ENCODE results near the gene BEAN1. TPM values are rescaled to one million over a fixed set of nuclear protein-coding genes. Genes with fewer than 3 reads are reported as not detected.
A peak's percentile ranks its signal among the peaks of the same experiment; 100 is the strongest.

The BEAN1 gene
- polyA plus RNA-seq, 1 of the 3 experiments (the other 2 are of a cell fraction) = 0.07 TPM

DNA sequence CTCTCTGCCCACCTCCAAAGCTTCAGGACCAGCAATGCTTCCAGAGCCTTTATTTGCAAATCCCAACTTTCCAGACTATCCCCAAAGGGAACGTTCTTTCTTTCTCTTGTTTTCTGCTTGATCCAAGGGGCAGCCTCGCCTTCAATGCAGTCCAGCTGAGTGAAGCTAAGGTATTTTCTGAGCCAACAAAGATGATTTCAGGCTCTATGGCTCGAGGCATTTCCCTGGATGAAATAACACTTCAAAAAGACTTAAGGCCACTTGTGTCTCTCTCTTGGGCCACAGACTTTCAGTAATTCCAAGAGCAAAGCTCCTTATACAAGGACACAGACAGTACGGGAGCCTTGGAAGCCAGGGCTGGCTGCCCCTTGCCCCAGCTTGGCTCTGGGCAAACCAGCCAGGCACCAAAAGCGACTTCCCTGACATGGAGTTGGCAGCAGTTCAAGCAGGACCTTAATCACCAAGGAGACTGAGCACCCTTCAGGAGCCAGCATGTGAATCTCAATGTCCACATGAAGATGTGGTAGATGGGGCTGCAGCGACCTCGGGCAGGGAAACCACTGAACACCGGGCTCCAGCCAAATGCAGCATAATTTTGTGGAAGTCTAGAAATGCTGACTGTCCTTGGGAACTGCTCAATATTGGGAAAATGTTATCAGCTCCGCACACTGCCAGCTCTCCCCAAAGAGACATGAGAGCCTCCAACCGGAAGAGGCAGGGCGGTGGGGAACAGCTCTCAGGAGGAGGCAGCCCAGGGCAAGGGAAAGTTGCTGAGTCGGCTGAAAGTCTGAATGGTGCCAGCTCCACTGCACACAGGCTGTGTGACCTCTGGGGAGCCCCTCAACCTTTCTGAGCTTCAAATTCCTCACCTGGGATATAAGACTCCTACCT, 83.9 kb downstream of the BEAN1 start:
- Histone ChIP-seq H3K9me2 (no peaks in the 10 kb centered on the region), H2AFZ (ENCODE audit: low read depth) (no peak overlapping the region), H3K4me1 (ENCODE audit: control insufficient read depth in 1 of 2, insufficient read depth in 2 of 2, low read depth in 1 of 2, low read length in 1 of 2) (peaks cover 5 to 27% of the 10 kb centered on the region in 2 experiments; a peak in 3 of 4 replicates), H3K4me2 (peak overlapping the region; percentile 50), H3K27me3 (ENCODE audit: insufficient read depth) (no peaks in the 10 kb centered on the region), H3K4me3 (ENCODE audit: low read depth in 2 of 2, low read length in 1 of 2) (no peak overlapping the region), H3K79me2 (ENCODE audit: insufficient read depth) (no peaks in the 10 kb centered on the region), H3F3A (replicated peaks; ENCODE audit: insufficient read depth) (peaks cover 24% of the 10 kb centered on the region), H3K9ac (peak overlapping the region; percentile 29; the same call in 1 of the 2 replicates), H3K27ac (ENCODE audit: low read depth in 2 of 2, low read length in 1 of 2) (peak overlapping the region; percentile 74 to 91; a peak in 3 of 4 replicates), H3K9me3 (no peaks in the 10 kb centered on the region), H3K36me3 (replicated peaks in 1 of 2; ENCODE audit: control insufficient read depth in 1 of 2, insufficient read depth in 2 of 2, low read length in 1 of 2) (no peaks in the 10 kb centered on the region), H4K20me1 (ENCODE audit: insufficient read depth) (no peaks in the 10 kb centered on the region)
- ChIA-PET POLR2A (no interaction called here), CTCF (interaction anchor here (1.2 to 1.9 kb wide), 3 partner anchors 24 to 104 kb away, joined by 3 to 7 read pairs (median 5); no protein-coding TSS in a partner anchor)
- no peak for TF ChIP-seq RCOR1 (IDR thresholded peaks at IDR 0.05; ENCODE audit: low read length)
- TF ChIP-seq MAX (IDR thresholded peaks at IDR 0.05; ENCODE audit: low read depth) = no peak; the same call in 1 of the 2 replicates
- TF ChIP-seq, protein P1, sequence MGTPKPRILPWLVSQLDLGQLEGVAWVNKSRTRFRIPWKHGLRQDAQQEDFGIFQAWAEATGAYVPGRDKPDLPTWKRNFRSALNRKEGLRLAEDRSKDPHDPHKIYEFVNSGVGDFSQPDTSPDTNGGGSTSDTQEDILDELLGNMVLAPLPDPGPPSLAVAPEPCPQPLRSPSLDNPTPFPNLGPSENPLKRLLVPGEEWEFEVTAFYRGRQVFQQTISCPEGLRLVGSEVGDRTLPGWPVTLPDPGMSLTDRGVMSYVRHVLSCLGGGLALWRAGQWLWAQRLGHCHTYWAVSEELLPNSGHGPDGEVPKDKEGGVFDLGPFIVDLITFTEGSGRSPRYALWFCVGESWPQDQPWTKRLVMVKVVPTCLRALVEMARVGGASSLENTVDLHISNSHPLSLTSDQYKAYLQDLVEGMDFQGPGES (IDR thresholded peaks at IDR 0.05; ENCODE audit: low read depth, low read length) = no peak
- TF ChIP-seq TCF12 (IDR thresholded peaks at IDR 0.05) = no peak
- no peak for TF ChIP-seq EP300 (IDR thresholded peaks at IDR 0.05; ENCODE audit: borderline replicate concordance in 1 of 2, low read depth in 1 of 2, low read length in 1 of 2)
- TF ChIP-seq MXI1 (IDR thresholded peaks at IDR 0.05; ENCODE audit: low read depth, low read length) = no peak
- no peak for TF ChIP-seq GATA2 (CRISPR knock-in tag; IDR thresholded peaks at IDR 0.05)
- TF ChIP-seq GABPA (IDR thresholded peaks at IDR 0.05; ENCODE audit: low read depth) = no peak
- TF ChIP-seq RXRA (IDR thresholded peaks at IDR 0.05; ENCODE audit: borderline replicate concordance, low read depth) = no peak
- no peak for TF ChIP-seq REST (IDR thresholded peaks at IDR 0.05; ENCODE audit: low read depth, low read length)
- no peak for TF ChIP-seq JUND (IDR thresholded peaks at IDR 0.05)
- TF ChIP-seq RFX5 (IDR thresholded peaks at IDR 0.05; ENCODE audit: low read length) = no peak
- no peak for TF ChIP-seq TEAD4 (IDR thresholded peaks at IDR 0.05; ENCODE audit: borderline replicate concordance, insufficient read depth)
- no peak for TF ChIP-seq CHD2 (IDR thresholded peaks at IDR 0.05; ENCODE audit: low read length, partially characterized antibody)
- 85% methylated on average over 11 of the region's 12 CpGs for WGBS (ENCODE audit: low lambda C conversion rate)
- no peak for DNase-seq

Measured in SK-N-SH (cell line).